ENCODE measurements around the gene NOL4L. TPM values are rescaled to one million over a fixed set of nuclear protein-coding genes. Genes with fewer than 3 reads are reported as not detected.

The NOL4L gene
- total and polyA plus RNA-seq, 7 donors, result 0.61 to 2.7 (median 1.3) TPM

- no peak for TF ChIP-seq CTCF (IDR thresholded peaks at IDR 0.05)
- Histone ChIP-seq H3K27me3 (ENCODE audit: insufficient read depth in 3 of 3, low read length in 2 of 3) (no peaks in the 10 kb centered on the region), H3K9me3 (no peaks in the 10 kb centered on the region), H3K36me3 (ENCODE audit: insufficient read depth in 1 of 2, low read depth in 1 of 2) (no peaks in the 10 kb centered on the region), H3K27ac (no peak overlapping the region), H3K4me3 (no peak overlapping the region), H3K4me1 (no peaks in the 10 kb centered on the region)
- ATAC-seq, result no peak
- 70 to 77% (median 72%) methylated on average over 12 of the region's 12 CpGs for WGBS, 3 donors
- DNase-seq, result no peak
- intact Hi-C loops (cut with DNase I), result no loop called here
These were observed 73.6 kb downstream of the NOL4L start for GRCh38 chr20:32511358-32512046.

GRCh38 chr20:32510601-32511357 lies 74.4 kb downstream of the NOL4L start:
- ATAC-seq (no peak), DNase-seq (no peak)
- Histone ChIP-seq H3K27me3 (ENCODE audit: insufficient read depth in 3 of 3, low read length in 2 of 3) (no peaks in the 10 kb centered on the region), H3K27ac (no peak overlapping the region), H3K4me3 (no peak overlapping the region), H3K4me1 (no peaks in the 10 kb centered on the region), H3K9me3 (no peaks in the 10 kb centered on the region), H3K36me3 (ENCODE audit: insufficient read depth in 1 of 2, low read depth in 1 of 2) (no peaks in the 10 kb centered on the region)
- 70 to 73% (median 71%) methylated on average over 15 to 17 of the region's 17 CpGs for WGBS, 3 donors
- no peak for TF ChIP-seq CTCF (IDR thresholded peaks at IDR 0.05)
- intact Hi-C loops (cut with DNase I), result no loop called here

GRCh38 chr20:32510120-32510600 lies 75.0 kb downstream of the NOL4L start:
- H3K27me3 ChIP-seq (ENCODE audit: insufficient read depth in 3 of 3, low read length in 2 of 3), result no peaks in the 10 kb centered on the region
- no peak for DNase-seq
- ATAC-seq, result no peak
- H3K9me3 ChIP-seq, result no peaks in the 10 kb centered on the region
- no peak overlapping the region for H3K27ac ChIP-seq
- intact Hi-C loops (cut with DNase I), result no loop called here
- no peaks in the 10 kb centered on the region for H3K4me1 ChIP-seq
- no peak overlapping the region for H3K4me3 ChIP-seq
- TF ChIP-seq CTCF (IDR thresholded peaks at IDR 0.05), result no peak
- no peaks in the 10 kb centered on the region for H3K36me3 ChIP-seq (ENCODE audit: insufficient read depth in 1 of 2, low read depth in 1 of 2)
- WGBS, 3 donors, result 59 to 65% (median 61%) methylated on average over 15 of the region's 15 CpGs

- intact Hi-C loops (cut with DNase I), result no loop called here
- H3K27me3 ChIP-seq (ENCODE audit: insufficient read depth in 3 of 3, low read length in 2 of 3), result no peaks in the 10 kb centered on the region
These were observed 75.5 kb downstream of the NOL4L start for GRCh38 chr20:32509639-32510066.

More at GRCh38 chr20:32509639-32510066, 75.5 kb downstream of the NOL4L start:
- DNase-seq (no peak), ATAC-seq (no peak)
- WGBS, 3 donors, result 60 to 74% (median 61%) methylated on average over 10 of the region's 10 CpGs
- no peak for TF ChIP-seq CTCF (IDR thresholded peaks at IDR 0.05)
- H3K27ac ChIP-seq, result no peak overlapping the region
- no peaks in the 10 kb centered on the region for H3K36me3 ChIP-seq (ENCODE audit: insufficient read depth in 1 of 2, low read depth in 1 of 2)
- no peak overlapping the region for H3K4me3 ChIP-seq
- no peaks in the 10 kb centered on the region for H3K4me1 ChIP-seq
- H3K9me3 ChIP-seq, result no peaks in the 10 kb centered on the region
